GM21515 (cell line): ENCODE measurements around the gene DGKZ.
"Not testable (repeated sequence)": the region's sequence is repeated elsewhere in the genome, so short reads cannot be mapped to it uniquely, and the experiment has no call there.

Experiments
- ATAC-seq: cut with Tn5 transposase; IDR thresholded peaks from one replicate; pipeline ENCODE4 v1.9.1; 2021; ENCODE audit not compliant: unreplicated experiment

DGKZ gene

DNA sequence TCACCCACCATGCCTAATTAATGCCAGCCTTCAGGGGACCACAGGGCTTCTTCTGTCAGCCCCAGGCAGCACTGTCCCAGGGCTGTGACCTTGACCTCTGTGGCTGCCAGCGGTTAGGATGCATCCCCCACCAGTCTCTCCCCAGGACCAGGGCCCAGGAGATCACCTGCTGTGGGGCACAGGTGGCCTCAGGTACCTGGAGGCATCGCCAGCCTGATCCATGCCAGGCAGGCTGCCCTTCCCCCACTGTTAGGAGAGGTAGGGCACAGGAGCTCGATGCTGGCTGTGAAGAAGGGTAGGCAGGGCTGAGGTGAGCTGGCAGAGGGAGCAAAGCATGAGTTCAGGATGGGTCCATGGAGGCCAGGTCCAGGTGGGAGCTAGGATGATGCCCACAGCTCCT lies 17.5 kb downstream of the DGKZ start:
- no peak for ATAC-seq

DNA sequence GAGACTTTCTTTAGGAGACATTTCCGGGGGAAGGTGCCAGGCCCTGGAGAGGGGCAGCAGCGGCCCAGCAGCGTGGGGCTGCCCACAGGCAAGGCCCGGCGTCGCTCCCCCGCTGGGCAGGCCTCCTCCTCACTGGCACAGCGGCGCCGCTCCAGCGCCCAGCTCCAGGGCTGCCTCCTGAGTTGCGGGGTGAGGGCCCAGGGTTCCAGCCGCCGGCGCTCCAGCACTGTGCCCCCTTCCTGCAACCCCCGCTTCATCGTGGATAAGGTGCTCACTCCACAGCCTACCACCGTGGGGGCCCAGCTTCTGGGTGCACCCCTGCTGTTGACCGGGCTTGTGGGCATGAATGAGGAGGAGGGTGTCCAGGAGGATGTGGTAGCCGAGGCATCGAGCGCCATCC lies 19.0 kb downstream of the DGKZ start:
- ATAC-seq: no peak

GRCh38 chr11:46366661-46367161 lies 19.4 kb downstream of the DGKZ start:
- no peak for ATAC-seq

DNA sequence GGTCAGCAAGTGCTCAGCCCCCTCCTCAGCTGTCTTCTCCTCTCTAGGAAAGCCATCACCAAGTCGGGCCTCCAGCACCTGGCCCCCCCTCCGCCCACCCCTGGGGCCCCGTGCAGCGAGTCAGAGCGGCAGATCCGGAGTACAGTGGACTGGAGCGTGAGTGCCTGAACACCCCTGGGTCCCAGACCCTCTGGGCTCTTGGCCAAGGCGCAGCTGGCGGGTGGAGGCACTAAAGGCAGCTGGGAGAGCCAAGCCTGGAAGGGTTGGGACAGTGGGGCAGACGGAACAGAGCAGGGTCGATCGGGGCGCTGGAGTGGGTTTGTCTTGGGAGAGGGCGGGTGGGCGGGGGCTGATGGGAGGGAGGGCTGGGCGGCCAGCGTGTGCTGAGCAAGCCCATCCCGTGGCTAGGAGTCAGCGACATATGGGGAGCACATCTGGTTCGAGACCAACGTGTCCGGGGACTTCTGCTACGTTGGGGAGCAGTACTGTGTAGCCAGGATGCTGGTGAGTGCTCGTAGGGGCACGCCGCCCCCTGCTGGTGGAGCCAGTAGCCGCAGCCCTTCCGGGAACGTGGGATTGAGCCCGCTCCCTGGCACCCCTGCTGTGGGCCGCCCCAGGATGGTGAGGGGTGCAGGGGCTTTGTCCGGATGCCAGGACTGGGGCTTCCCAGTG lies 20.1 kb downstream of the DGKZ start:
- peak; percentile 60 for ATAC-seq

GRCh38 chr11:46367916-46368267 lies 20.6 kb downstream of the DGKZ start:
- no peak for ATAC-seq

DNA sequence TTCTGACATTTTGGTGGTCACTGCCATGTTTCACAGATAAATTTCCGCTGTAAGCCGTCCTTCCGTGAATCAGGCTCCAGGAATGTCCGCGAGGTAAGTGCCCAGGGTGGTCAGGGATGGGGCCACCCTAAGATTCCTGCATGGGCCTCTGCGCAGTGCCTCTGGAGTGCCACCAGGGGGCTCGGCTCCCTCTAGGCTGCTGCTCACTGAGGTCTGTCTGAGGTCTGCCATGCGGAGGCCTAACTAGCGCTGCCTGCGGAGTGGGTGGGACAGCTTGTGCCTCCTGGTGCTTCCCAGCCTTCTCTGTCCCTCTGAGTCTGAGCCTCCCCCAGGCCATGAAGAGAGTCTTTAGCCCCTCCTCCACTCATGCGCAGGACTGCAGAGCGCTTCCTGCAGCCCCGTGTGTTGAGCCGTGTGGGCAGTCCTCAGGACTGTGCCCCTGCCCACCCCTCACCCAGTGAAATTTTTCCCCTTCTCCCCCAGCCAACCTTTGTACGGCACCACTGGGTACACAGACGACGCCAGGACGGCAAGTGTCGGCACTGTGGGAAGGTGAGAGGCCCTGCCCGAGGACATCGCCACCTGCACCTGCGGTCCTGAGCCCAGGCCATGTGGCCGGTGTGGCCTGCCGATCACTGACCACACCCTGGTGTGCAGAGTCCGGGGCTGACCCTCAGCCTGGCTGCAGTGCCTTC lies 22.3 kb downstream of the DGKZ start:
- peak; percentile 48 for ATAC-seq

DNA sequence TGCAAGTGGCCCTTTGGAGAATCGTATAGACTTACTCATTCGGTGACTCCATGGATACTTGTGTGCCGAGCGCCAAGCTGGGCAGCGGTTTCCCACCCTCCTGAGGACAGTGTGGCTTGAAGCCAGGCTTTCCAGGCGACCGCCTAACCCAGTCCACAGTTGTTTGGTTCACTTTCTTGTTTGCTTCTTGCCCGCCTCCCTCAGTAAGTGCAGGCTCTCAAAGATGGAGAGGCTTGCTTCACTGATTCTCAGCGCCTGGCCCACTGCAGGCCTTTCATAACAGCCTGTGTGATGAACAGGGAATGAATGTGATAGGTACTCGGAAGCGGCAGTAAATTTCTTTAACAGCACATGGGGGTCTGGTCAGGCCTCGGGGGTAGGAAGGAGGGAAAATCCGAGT lies 23.0 kb downstream of the DGKZ start:
- ATAC-seq: no peak

DNA sequence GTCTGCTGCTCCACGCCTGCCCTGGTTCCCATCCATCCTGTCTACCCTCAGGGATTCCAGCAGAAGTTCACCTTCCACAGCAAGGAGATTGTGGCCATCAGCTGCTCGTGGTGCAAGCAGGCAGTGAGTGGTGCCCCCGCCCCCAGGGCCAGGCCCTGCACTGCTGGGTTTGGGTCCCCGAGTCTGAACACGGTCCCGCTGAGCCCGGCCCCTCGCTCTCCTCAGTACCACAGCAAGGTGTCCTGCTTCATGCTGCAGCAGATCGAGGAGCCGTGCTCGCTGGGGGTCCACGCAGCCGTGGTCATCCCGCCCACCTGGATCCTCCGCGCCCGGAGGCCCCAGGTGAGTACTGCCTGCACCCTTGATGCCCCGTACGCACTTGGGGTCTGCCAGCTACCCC lies 24.0 kb downstream of the DGKZ start:
- not testable (repeated sequence) for ATAC-seq

DNA sequence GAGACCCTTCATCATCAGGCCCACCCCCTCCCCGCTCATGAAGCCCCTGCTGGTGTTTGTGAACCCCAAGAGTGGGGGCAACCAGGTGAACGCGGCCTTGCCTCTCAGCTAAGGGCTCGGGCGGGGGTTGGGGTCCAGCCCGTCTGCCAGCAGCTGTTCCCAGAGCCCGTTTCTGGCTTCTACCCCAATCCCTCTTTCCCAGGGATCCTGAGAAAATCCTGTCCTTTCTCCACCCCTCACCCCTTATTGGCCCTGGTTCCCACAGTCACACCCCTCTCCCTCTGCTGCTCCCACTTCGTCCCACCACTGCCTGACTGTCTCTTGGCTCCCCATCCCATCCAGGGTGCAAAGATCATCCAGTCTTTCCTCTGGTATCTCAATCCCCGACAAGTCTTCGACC lies 24.8 kb downstream of the DGKZ start:
- no peak for ATAC-seq

- not testable (repeated sequence) for ATAC-seq
Observed at GRCh38 chr11:46372501-46372900, 25.2 kb downstream of the DGKZ start.

GRCh38 chr11:46373787-46374740 lies 26.8 kb downstream of the DGKZ start:
- no peak for ATAC-seq

DNA sequence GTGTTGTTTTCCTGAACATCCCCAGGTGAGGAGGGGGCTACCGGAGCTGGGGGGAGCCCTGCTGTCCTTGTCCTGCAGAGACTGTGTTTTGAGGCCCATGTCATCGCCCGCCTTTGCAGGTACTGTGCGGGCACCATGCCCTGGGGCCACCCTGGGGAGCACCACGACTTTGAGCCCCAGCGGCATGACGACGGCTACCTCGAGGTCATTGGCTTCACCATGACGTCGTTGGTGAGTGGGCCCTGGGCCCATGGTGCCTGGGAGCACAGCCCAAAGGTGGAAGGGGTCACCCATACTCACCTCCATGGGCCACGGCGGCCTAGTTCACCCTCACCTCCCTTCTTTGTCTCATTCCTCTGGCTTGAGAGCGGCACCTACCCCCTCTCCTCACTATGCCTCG lies 27.6 kb downstream of the DGKZ start:
- ATAC-seq: no peak

GRCh38 chr11:46375392-46376101 lies 28.3 kb downstream of the DGKZ start:
- no peak for ATAC-seq

DNA sequence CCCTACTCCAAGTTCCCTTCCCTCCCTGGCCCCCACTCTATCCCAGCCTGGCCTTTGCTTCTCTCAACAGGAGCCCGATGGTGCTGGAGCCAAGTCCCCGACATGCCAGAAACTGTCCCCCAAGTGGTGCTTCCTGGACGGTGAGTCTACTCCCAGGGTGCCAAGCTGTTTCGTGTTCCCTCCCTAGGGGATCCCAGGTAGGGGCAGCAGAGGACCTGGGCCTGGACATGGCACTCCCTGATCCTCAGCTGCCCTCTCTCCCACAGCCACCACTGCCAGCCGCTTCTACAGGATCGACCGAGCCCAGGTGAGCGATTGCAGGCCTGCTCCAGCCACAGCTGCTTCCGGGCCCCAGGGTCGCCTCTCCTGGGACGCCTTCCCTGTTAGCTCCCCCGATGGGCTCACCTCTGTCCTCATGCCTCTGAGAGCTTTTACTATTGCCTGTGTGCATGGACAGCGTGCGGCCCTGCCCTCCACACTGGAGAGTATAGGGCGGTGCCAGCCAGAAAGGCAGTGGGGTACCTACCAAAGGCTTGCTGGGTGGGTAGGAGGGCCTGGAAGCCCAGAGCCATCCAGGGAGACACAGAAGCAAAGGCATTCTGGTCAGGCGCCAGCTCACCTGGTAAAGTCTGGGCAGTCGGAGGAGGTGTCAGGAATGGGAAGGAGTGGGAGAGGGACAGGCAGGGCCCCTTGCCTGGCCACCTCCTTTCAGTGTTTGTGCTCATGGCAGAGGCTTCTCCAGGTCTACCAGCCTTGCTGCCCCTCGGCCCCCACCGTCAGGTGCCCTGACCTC lies 29.2 kb downstream of the DGKZ start:
- ATAC-seq: no peak

DNA sequence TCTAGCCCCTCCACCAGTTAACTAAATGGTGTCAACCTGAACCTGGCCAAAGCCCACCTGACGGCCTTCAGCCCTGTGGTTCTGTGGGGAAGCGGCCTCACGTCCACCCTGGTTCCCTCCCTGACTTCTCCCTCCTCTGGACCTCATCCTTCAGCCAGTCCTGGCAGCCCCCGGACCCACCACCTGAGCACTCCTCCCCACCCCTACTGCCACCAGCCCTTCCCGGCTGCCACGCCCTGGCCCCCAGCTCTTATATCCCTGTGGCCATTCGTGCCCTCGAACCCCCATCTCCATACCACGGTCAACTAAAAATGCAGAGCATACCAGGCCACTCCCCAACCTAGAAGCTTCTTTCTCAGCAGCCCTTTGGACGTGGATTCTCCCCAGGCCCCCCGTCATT lies 30.0 kb downstream of the DGKZ start:
- no peak for ATAC-seq

DNA sequence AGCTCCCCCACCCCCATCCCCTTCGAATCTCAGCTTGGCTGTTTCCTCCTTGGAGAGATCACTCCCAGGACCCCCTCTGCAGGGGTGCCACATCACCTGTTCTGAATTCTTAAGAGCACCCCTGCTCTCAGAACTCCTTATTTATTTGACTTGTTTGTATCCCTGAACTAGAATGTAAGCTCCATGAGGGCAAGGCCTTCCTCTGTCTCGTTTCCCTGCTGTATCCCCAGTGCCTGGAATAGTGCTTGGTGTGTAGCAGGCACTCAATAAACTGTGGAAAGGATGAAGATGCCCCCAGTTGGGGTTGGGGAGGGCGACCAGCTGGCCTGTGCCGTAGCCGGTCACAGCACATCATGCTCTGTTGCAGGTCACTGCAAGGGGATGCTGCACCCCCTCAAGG lies 30.6 kb downstream of the DGKZ start:
- no peak for ATAC-seq

DNA sequence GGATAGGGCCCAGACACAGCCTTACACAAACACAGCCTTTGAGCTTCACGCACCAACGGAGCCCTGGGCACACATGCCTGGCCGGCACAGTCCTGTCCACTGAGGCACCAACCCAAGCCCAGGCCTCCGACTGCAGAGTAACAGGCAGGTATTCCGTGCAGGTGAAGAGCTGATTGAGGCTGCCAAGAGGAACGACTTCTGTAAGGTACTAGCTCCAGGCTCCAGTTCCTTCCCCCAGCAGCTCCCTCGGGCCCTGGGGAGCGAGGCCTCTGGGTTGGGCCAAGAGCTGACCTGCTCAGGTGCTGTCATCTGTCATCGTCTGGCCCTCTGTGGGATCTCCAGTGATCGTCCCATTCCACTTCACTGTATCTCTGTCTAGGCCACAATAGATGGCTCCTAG lies 31.0 kb downstream of the DGKZ start:
- no peak for ATAC-seq

DNA sequence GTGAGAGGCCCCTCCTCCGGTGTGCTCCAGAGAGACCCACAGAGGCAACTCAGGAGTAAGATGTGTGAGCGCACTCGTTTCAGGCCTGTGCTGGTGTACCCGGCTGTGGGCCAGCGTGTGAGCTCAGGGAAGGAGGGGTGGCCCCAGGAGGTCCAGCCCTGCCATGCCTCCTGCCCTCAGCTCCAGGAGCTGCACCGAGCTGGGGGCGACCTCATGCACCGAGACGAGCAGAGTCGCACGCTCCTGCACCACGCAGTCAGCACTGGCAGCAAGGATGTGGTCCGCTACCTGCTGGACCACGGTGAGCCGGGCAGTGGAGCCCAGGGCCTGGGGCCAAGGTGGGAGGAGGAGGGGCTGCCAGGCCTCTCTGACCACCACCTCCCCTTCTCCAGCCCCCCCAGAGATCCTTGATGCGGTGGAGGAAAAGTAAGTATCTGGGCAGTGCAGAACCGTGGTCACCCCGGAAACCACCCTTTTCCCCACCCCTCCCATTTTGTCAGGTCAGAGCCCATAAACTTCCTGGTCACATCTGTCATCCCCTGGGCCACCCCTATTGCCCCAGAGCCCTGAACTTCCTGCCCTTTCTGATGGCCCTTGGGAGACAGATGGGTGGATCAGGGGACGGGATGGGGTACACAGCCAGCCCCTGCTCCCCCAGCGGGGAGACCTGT lies 31.7 kb downstream of the DGKZ start:
- no peak for ATAC-seq

DNA sequence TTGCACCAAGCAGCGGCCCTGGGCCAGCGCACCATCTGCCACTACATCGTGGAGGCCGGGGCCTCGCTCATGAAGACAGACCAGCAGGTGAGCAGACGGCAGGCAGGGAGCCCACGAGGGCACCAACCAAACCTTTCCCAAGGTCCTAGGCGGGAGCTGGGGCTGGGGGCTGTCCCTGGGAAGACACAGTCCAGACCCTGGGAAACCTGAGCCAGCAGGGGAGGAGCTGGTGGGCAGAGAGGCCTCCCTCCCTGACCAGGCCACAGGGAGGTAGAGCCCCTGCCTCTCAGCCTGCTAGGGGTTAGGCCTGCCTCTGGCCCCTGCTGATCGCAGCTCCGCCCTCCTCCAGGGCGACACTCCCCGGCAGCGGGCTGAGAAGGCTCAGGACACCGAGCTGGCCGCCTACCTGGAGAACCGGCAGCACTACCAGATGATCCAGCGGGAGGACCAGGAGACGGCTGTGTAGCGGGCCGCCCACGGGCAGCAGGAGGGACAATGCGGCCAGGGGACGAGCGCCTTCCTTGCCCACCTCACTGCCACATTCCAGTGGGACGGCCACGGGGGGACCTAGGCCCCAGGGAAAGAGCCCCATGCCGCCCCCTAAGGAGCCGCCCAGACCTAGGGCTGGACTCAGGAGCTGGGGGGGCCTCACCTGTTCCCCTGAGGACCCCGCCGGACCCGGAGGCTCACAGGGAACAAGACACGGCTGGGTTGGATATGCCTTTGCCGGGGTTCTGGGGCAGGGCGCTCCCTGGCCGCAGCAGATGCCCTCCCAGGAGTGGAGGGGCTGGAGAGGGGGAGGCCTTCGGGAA lies 32.4 kb downstream of the DGKZ start:
- not testable (repeated sequence) for ATAC-seq
